GM23338 (cell line): ENCODE results near the gene SARNP. TPM values are rescaled to one million over a fixed set of nuclear protein-coding genes. Genes with fewer than 3 reads are reported as not detected.

Experiments used
- ATAC-seq: fragments of 200-7000 bp; cut with Tn5 transposase; 3 replicates; pipeline ENCODE4 v1.9.1; 2020
- DNase-seq: peaks from one replicate; pipeline ENCODE4 v3.0.0-alpha.2; 2015; ENCODE audit warnings: low spot score
- H2AFZ ChIP-seq: fragments of 200-600 bp; sonication (generic); 2 replicates; pipeline ENCODE4 v1.8.0; 2016; ENCODE audit warnings: antibody characterized with exemption, mild to moderate bottlenecking, moderate library complexity
- H3F3A ChIP-seq: fragments of 200-600 bp; sonication (generic); replicated peaks from 2 replicates; pipeline ENCODE4 v1.8.0; 2017; ENCODE audit warnings: antibody characterized with exemption, mixed run types, low read depth
- H3K27ac ChIP-seq: fragments of 200-600 bp; sonication (generic); 2 replicates; pipeline ENCODE4 v1.6.1; 2016; ENCODE audit warnings: low read depth
- H3K27me3 ChIP-seq: fragments of 200-600 bp; sonication (generic); 2 replicates; pipeline ENCODE4 v1.8.0; 2016; ENCODE audit warnings: mild to moderate bottlenecking, mixed run types, moderate library complexity; ENCODE audit not compliant: insufficient read depth
- H3K36me3 ChIP-seq: fragments of 200-600 bp; sonication (generic); 2 replicates; pipeline ENCODE4 v1.8.0; 2016; ENCODE audit warnings: mild to moderate bottlenecking; ENCODE audit not compliant: insufficient read depth
- H3K4me1 ChIP-seq: fragments of 200-600 bp; sonication (generic); 2 replicates; pipeline ENCODE4 v1.8.0; 2016; ENCODE audit warnings: mild to moderate bottlenecking, moderate library complexity; ENCODE audit not compliant: insufficient read depth
- H3K4me2 ChIP-seq: fragments of 200-600 bp; sonication (generic); 2 replicates; pipeline ENCODE4 v1.7.1; 2017; ENCODE audit warnings: mixed run types
- H3K4me3 ChIP-seq: fragments of 200-600 bp; sonication (generic); 2 replicates; pipeline ENCODE4 v1.6.1; 2016; ENCODE audit warnings: mixed run types
- H3K79me2 ChIP-seq: fragments of 200-600 bp; sonication (generic); replicated peaks from 2 replicates; pipeline ENCODE4 v1.8.0; 2017; ENCODE audit warnings: mild to moderate bottlenecking; ENCODE audit not compliant: insufficient read depth
- H3K9me2 ChIP-seq: fragments of 200-600 bp; sonication (generic); 2 replicates; pipeline ENCODE4 v1.8.0; 2017; ENCODE audit not compliant: insufficient read depth
- H4K20me1 ChIP-seq: fragments of 200-600 bp; sonication (generic); replicated peaks from 2 replicates; pipeline ENCODE4 v1.8.0; 2017; ENCODE audit warnings: mild to moderate bottlenecking; ENCODE audit not compliant: insufficient read depth
- H3K27ac Mint-ChIP-seq: 2 replicates; pipeline ENCODE4 v1.8.0; 2020; ENCODE audit warnings: inconsistent platforms, mild to moderate bottlenecking, moderate library complexity, mixed read lengths
- H3K27me3 Mint-ChIP-seq: 3 replicates; pipeline ENCODE4 v1.8.0; 2022; ENCODE audit warnings: low read depth, mild to moderate bottlenecking, moderate library complexity, mixed read lengths, inconsistent platforms; ENCODE audit not compliant: insufficient read depth, poor library complexity
- H3K36me3 Mint-ChIP-seq: 3 replicates; pipeline ENCODE4 v1.8.0; 2021; ENCODE audit warnings: low read depth, mild to moderate bottlenecking, inconsistent platforms, moderate library complexity, mixed read lengths
- H3K4me1 Mint-ChIP-seq: 3 replicates; pipeline ENCODE4 v1.8.0; 2020; ENCODE audit warnings: mild to moderate bottlenecking, inconsistent platforms, mixed read lengths
- H3K4me3 Mint-ChIP-seq: 3 replicates; pipeline ENCODE4 v1.8.0; 2021; ENCODE audit warnings: moderate library complexity, mild to moderate bottlenecking, inconsistent platforms, mixed read lengths
- H3K9me3 Mint-ChIP-seq: 3 replicates; pipeline ENCODE4 v1.8.0; 2020; ENCODE audit warnings: moderate library complexity, mild to moderate bottlenecking, inconsistent platforms, mixed read lengths
- CREB1 ChIP-seq: fragments of 250-450 bp; sonication (Bioruptor Pico); IDR thresholded peaks from 2 replicates; pipeline ENCODE4 v1.5.0; 2020; ENCODE audit warnings: low read depth, mild to moderate bottlenecking, moderate library complexity
- EZH2 ChIP-seq: fragments of 200-600 bp; sonication (generic); IDR thresholded peaks from one replicate; pipeline ENCODE4 v1.8.0; 2017; ENCODE audit warnings: antibody characterized with exemption, mild to moderate bottlenecking, low read depth; ENCODE audit not compliant: unreplicated experiment
- EZH2phosphoT487 ChIP-seq: fragments of 200-600 bp; sonication (generic); IDR thresholded peaks from one replicate; pipeline ENCODE4 v1.8.1; 2018; ENCODE audit warnings: antibody characterized with exemption; ENCODE audit not compliant: unreplicated experiment
- JUNB ChIP-seq: IDR thresholded peaks from one replicate; pipeline ENCODE4 v1.6.1; 2016; ENCODE audit warnings: antibody characterized with exemption; ENCODE audit not compliant: unreplicated experiment
- NANOG ChIP-seq: IDR thresholded peaks from 2 replicates; pipeline ENCODE4 v1.6.1; 2016; ENCODE audit warnings: antibody characterized with exemption, borderline replicate concordance
- POLR2AphosphoS5 ChIP-seq: IDR thresholded peaks from 2 replicates; pipeline ENCODE4 v1.6.1; 2016; ENCODE audit warnings: antibody characterized with exemption, low read depth
- STAT1 ChIP-seq: IDR thresholded peaks from one replicate; pipeline ENCODE4 v1.6.1; 2016; ENCODE audit warnings: antibody characterized with exemption; ENCODE audit not compliant: unreplicated experiment
- ZNF114 ChIP-seq: fragments of 250-450 bp; sonication (Bioruptor Pico); IDR thresholded peaks from 2 replicates; pipeline ENCODE4 v1.5.0; 2020; ENCODE audit warnings: mild to moderate bottlenecking, moderate library complexity
- ZNF331 ChIP-seq: fragments of 250-450 bp; sonication (Bioruptor Pico); IDR thresholded peaks from 2 replicates; pipeline ENCODE4 v1.5.0; 2020; ENCODE audit warnings: low read depth, mild to moderate bottlenecking, moderate library complexity
- ZNF462 ChIP-seq: fragments of 250-450 bp; sonication (Bioruptor Pico); IDR thresholded peaks from 2 replicates; pipeline ENCODE4 v1.5.0; 2020; ENCODE audit warnings: mild to moderate bottlenecking, moderate library complexity
- polyA plus RNA-seq: library from polyadenylated mRNA; unstranded; fragments of >200 nt; fragmentation: Nextera tagmentation; extraction: Ambion mirVana; gene quantifications from 2 replicates; pipeline ENCODE4 v1.2.1, GENCODE V29; 2016
- total RNA-seq: library from RNA; depleted of rRNA; stranded (reverse); fragments of >200 nt; shearing (Covaris generic); gene quantifications from 2 replicates; pipeline ENCODE4 v1.2.3, GENCODE V29; 2014
- TF ChIP-seq, protein P1 (sequence below): IDR thresholded peaks from 2 replicates; pipeline ENCODE4 v1.6.1; 2016; ENCODE audit warnings: antibody characterized with exemption

The SARNP gene
- total and polyA plus RNA-seq, 2 experiments from 2014 or later = 96.0 to 313 TPM

DNA sequence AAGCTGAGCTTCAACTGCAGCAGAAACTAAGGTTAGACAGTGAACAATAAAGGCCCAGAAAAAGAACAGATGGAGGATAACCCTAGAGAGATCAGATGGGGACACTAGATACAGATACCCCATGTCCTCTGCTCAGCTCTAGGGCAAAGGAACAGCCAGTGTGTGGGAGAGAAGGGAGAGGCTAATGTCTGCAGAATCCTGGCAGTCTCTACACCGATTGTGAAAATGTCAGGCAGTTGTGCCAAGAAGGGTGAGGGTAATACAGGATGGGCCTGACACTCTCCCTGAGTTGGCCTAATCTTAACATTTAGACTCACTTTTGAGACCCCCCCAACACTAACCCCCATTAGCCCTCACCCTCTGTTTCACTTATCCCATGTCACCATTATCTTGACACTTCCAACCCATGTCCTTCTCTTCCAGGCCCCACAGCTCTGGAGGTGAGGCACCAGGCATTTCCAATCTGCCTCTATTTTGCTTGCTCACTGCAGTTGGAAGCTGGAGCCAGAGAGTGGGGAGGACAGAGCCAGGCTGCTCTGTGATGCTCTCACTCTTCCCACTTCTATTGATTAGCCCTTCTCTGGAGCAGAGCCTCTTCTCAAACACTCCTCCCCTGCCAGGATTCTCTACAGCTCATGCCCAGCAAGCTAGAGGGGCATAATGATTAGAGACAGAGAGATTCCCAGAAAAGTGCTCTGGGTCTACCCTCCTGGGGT, 104.7 kb downstream of the SARNP start:
- Histone ChIP-seq H3F3A (peaks cover 14% of the 10 kb centered on the region; the same call in 1 of the 2 replicates), H4K20me1 (no peaks in the 10 kb centered on the region), H3K79me2 (peaks cover 10% of the 10 kb centered on the region; the same call in 1 of the 2 replicates), H3K4me1 (peaks cover 29% of the 10 kb centered on the region), H3K9me2 (no peaks in the 10 kb centered on the region), H3K4me2 (no peak overlapping the region), H3K36me3 (no peaks in the 10 kb centered on the region), H2AFZ (no peak overlapping the region), H3K4me3 (no peak overlapping the region), H3K27ac (no peak overlapping the region), H3K27me3 (peaks cover 8% of the 10 kb centered on the region; the same call in 1 of the 2 replicates)
- H3K27ac Mint-ChIP-seq = no peak overlapping the region
- no peak overlapping the region; the same call in 2 of the 3 replicates for H3K4me3 Mint-ChIP-seq
- H3K9me3 Mint-ChIP-seq = peaks cover 6% of the 10 kb centered on the region; the same call in 2 of the 3 replicates
- ATAC-seq = no peak
- peaks cover 24% of the 10 kb centered on the region for H3K27me3 Mint-ChIP-seq
- peaks cover 4% of the 10 kb centered on the region; the same call in 2 of the 3 replicates for H3K36me3 Mint-ChIP-seq
- TF ChIP-seq ZNF331 (CRISPR knock-in tag) (no peak), STAT1 (no peak), EZH2 (no peak), POLR2AphosphoS5 (no peak), EZH2phosphoT487 (no peak), CREB1 (CRISPR knock-in tag) (no peak), ZNF462 (no peak), ZNF114 (CRISPR knock-in tag) (no peak), JUNB (no peak), NANOG (no peak)
- TF ChIP-seq, protein P1, sequence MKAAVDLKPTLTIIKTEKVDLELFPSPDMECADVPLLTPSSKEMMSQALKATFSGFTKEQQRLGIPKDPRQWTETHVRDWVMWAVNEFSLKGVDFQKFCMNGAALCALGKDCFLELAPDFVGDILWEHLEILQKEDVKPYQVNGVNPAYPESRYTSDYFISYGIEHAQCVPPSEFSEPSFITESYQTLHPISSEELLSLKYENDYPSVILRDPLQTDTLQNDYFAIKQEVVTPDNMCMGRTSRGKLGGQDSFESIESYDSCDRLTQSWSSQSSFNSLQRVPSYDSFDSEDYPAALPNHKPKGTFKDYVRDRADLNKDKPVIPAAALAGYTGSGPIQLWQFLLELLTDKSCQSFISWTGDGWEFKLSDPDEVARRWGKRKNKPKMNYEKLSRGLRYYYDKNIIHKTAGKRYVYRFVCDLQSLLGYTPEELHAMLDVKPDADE = no peak
- no peak for DNase-seq
- peaks cover 32% of the 10 kb centered on the region for H3K4me1 Mint-ChIP-seq
